OCI-LY7 (cell line): ENCODE data around the gene LRRC8C. TPM values are rescaled to one million over a fixed set of nuclear protein-coding genes. Genes with fewer than 3 reads are reported as not detected.

ENCODE experiments used
- BruUV-seq: library from RNA; stranded (reverse); fragments of 400-500 nt; replicated peaks from 2 replicates; lab custom pipeline; 2021; lab: Mats Ljungman, UMichigan
- CTCF ChIA-PET: fragments of 300-600 bp; sonication (Branson Sonifier 250); formaldehyde crosslinking; loops from one replicate; lab custom pipeline; 2022; ENCODE audit warnings: antibody characterized with exemption; ENCODE audit not compliant: unreplicated experiment; lab: Charles Lee
- POLR2A ChIA-PET: fragments of 300-600 bp; sonication (Branson Sonifier 250); formaldehyde crosslinking; loops from one replicate; lab custom pipeline; 2022; ENCODE audit warnings: antibody characterized with exemption; lab: Charles Lee
- DNase-seq: peaks from one replicate; pipeline ENCODE4 v3.0.0-alpha.2; 2015; ENCODE audit warnings: low spot score
- H2AFZ ChIP-seq: fragments of 200-600 bp; sonication (generic), shearing (Covaris generic); 2 replicates; pipeline ENCODE4 v1.6.1; 2014; ENCODE audit warnings: mild to moderate bottlenecking, antibody characterized with exemption, low read length, moderate library complexity
- H3K27ac ChIP-seq: fragments of 200-600 bp; sonication (generic); 2 replicates; pipeline ENCODE4 v1.5.1; 2014; ENCODE audit warnings: mixed run types, low read depth, mild to moderate bottlenecking, moderate library complexity, low read length, inconsistent platforms; ENCODE audit not compliant: poor library complexity, severe bottlenecking
- H3K36me3 ChIP-seq: fragments of 200-600 bp; sonication (generic); 2 replicates; pipeline ENCODE4 v1.6.1; 2014; ENCODE audit warnings: mild to moderate bottlenecking, antibody characterized with exemption, low read length, moderate library complexity, mixed read lengths; ENCODE audit not compliant: insufficient read depth
- H3K4me1 ChIP-seq: fragments of 200-600 bp; sonication (generic); 2 replicates; pipeline ENCODE4 v1.5.1; 2014; ENCODE audit warnings: mild to moderate bottlenecking, low read length; ENCODE audit not compliant: insufficient read depth, poor library complexity, severe bottlenecking
- H3K4me2 ChIP-seq: fragments of 200-600 bp; sonication (generic); 2 replicates; pipeline ENCODE4 v1.6.1; 2014; ENCODE audit warnings: mild to moderate bottlenecking, low read length
- H3K4me3 ChIP-seq: fragments of 200-600 bp; sonication (generic); 2 replicates; pipeline ENCODE4 v1.5.1; 2014; ENCODE audit warnings: mild to moderate bottlenecking, low read depth, low read length; ENCODE audit not compliant: poor library complexity, severe bottlenecking
- H3K79me2 ChIP-seq: fragments of 200-600 bp; sonication (generic); 2 replicates; pipeline ENCODE4 v1.6.1; 2016; ENCODE audit warnings: low read depth, mild to moderate bottlenecking, low read length, moderate library complexity, mixed read lengths; ENCODE audit not compliant: insufficient read depth
- H3K9me2 ChIP-seq: fragments of 200-600 bp; sonication (generic); 2 replicates; pipeline ENCODE4 v1.6.1; 2016; ENCODE audit warnings: mild to moderate bottlenecking, low read length, mixed read lengths; ENCODE audit not compliant: insufficient read depth
- H3K9me3 ChIP-seq: fragments of 200-600 bp; sonication (generic); 2 replicates; pipeline ENCODE4 v1.6.1; 2014; ENCODE audit warnings: mild to moderate bottlenecking, mixed run types, low read length, mixed read lengths
- H4K20me1 ChIP-seq: fragments of 200-600 bp; sonication (generic); 2 replicates; pipeline ENCODE4 v1.6.1; 2014; ENCODE audit warnings: mild to moderate bottlenecking, antibody characterized with exemption, low read length, moderate library complexity, mixed read lengths; ENCODE audit not compliant: insufficient read depth
- EZH2phosphoT487 ChIP-seq: fragments of 200-600 bp; sonication (generic); IDR thresholded peaks from 2 replicates; pipeline ENCODE4 v1.6.1; 2018; ENCODE audit warnings: low read depth, borderline replicate concordance, mild to moderate bottlenecking, mixed run types, antibody characterized with exemption, low read length, moderate library complexity, mixed read lengths
- intact Hi-C: fragments of 100-400 bp; cut with micrococcal nuclease; formaldehyde crosslinking; loops from one replicate; pipeline ENCODE4 v1.10.0; 2022; ENCODE audit not compliant: unreplicated experiment
- total RNA-seq, 2 experiments: library from RNA; depleted of rRNA in 1 of 2; stranded (reverse); fragments of >200 nt in 1 of 2; shearing (Covaris generic) in 1 of 2; gene quantifications; 2 replicates each; pipeline ENCODE4 v1.2.3, GENCODE V29; 2014 to 2022
- TF ChIP-seq, protein P1 (sequence below): fragments of 200-600 bp; sonication (generic); conservative IDR thresholded peaks from 2 replicates; pipeline ENCODE4 v1.5.1; 2014; ENCODE audit warnings: mild to moderate bottlenecking, antibody characterized with exemption, low read length, moderate library complexity, mixed read lengths

The LRRC8C gene
- total RNA-seq, 2 experiments from 2014 or later, result 6.0 to 9.0 TPM

DNA sequence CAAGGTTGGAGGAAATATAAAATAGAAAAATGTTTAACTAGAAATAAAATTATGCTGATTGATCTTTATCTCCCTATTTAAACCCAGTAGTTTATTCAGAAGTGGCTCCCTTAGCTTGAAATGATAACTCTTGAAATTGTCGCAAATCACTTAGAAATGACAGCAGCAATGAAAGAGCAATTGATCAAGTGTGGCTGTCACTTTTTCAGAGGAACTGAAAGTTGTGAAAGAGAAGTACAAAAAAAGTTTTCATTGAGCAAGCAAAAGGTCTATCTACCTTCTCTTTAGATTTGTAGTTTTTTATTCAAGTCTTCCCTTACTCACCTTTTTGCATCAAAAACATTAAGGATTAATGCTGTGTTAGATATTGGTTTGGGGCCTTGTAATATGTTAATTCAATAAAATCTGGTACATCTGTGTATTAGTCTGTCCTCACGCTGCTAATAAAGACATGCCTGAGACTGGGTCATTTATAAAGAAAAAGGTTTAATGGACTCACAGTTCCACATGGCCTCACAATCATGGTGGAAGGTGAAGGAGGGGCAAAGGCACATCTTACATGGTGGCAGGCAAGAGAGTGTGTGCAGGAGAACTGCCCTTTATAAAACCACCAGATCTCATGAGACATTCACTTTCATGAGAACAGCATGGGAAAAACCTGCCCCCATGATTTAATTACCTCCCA is 48.3 kb downstream of the LRRC8C start:
- H3K4me3 ChIP-seq, result no peak overlapping the region
- H3K27ac ChIP-seq, result peak overlapping the region; percentile 51
- H3K4me1 ChIP-seq, result peaks cover 14% of the 10 kb centered on the region
- H4K20me1 ChIP-seq, result no peaks in the 10 kb centered on the region
- CTCF ChIA-PET, result no interaction called here
- TF ChIP-seq, protein P1, sequence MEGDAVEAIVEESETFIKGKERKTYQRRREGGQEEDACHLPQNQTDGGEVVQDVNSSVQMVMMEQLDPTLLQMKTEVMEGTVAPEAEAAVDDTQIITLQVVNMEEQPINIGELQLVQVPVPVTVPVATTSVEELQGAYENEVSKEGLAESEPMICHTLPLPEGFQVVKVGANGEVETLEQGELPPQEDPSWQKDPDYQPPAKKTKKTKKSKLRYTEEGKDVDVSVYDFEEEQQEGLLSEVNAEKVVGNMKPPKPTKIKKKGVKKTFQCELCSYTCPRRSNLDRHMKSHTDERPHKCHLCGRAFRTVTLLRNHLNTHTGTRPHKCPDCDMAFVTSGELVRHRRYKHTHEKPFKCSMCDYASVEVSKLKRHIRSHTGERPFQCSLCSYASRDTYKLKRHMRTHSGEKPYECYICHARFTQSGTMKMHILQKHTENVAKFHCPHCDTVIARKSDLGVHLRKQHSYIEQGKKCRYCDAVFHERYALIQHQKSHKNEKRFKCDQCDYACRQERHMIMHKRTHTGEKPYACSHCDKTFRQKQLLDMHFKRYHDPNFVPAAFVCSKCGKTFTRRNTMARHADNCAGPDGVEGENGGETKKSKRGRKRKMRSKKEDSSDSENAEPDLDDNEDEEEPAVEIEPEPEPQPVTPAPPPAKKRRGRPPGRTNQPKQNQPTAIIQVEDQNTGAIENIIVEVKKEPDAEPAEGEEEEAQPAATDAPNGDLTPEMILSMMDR, result no peak
- TF ChIP-seq EZH2phosphoT487, result no peak
- no TSS peak for BruUV-seq
- peaks cover 7% of the 10 kb centered on the region; the same call in 1 of the 2 replicates for H3K36me3 ChIP-seq
- no peaks in the 10 kb centered on the region for H3K9me2 ChIP-seq
- DNase-seq, result peak; percentile 54
- intact Hi-C loops, result no loop called here
- H2AFZ ChIP-seq, result no peak overlapping the region
- no peaks in the 10 kb centered on the region; the same call in 1 of the 2 replicates for H3K79me2 ChIP-seq
- H3K9me3 ChIP-seq, result peaks cover 16% of the 10 kb centered on the region
- H3K4me2 ChIP-seq, result peak overlapping the region; percentile 24; the same call in 1 of the 2 replicates
- POLR2A ChIA-PET, result no interaction called here

DNA sequence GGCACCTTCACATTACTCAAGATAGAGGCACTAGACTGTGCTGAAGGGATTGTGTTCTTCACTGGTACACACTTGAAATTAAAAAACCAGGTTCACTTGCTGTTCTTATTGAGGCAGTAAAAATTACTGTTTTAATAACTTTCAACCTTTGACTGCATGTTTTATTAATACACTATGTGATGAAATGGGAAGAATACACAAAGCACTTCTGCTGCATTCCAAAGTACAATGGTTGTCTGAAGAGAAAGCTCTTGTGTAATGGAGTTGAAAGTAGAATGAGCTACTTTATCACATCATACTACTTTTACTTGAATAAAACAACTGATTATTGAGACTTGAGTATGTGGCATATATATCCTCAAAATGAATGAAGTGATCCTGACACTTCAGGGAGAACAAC is 49.7 kb downstream of the LRRC8C start:
- Histone ChIP-seq H2AFZ (no peak overlapping the region), H3K9me2 (no peaks in the 10 kb centered on the region), H3K4me1 (peaks cover 14% of the 10 kb centered on the region), H3K4me3 (no peak overlapping the region), H4K20me1 (no peaks in the 10 kb centered on the region), H3K9me3 (peaks cover 16% of the 10 kb centered on the region), H3K4me2 (no peak overlapping the region), H3K36me3 (peaks cover 19% of the 10 kb centered on the region), H3K79me2 (no peaks in the 10 kb centered on the region), H3K27ac (no peak overlapping the region)
- intact Hi-C loops, result no loop called here
- ChIA-PET CTCF (no interaction called here), POLR2A (interaction anchor here (0.6 kb wide), 1 partner anchor 8 kb away, joined by 3 read pairs; no protein-coding TSS in a partner anchor)
- no peak for DNase-seq
- no TSS peak for BruUV-seq
- TF ChIP-seq EZH2phosphoT487, result no peak
- TF ChIP-seq, protein P1, result no peak

DNA sequence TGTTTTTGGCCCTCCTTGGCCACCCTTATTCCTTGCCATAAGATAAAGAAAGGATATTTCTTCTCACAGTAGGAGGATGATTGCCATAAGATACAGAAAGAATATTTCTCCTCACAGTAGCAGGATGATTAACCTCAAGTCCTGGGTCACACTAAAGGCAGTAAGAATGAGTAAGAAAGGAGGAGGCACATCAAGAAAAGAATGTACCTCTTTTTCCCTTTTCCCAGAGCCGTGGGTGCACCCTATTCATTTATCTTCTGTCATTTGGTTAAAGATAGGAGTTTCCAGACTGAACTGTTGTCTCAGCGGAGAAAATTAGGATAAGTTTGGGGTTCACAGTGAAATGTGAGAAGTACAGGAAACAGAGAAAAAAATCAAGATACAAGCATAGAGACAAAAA is 52.5 kb downstream of the LRRC8C start:
- peaks cover 35% of the 10 kb centered on the region for H3K36me3 ChIP-seq
- H3K4me3 ChIP-seq, result no peak overlapping the region
- TF ChIP-seq, protein P1, result no peak
- no peak for TF ChIP-seq EZH2phosphoT487
- H3K79me2 ChIP-seq, result no peaks in the 10 kb centered on the region
- peaks cover 13% of the 10 kb centered on the region for H3K4me1 ChIP-seq
- no peak for DNase-seq
- no peak overlapping the region for H3K27ac ChIP-seq
- CTCF ChIA-PET, result no interaction called here
- BruUV-seq, result no TSS peak
- POLR2A ChIA-PET, result interaction anchor here (0.7 kb wide), 1 partner anchor 36 kb away, joined by 3 read pairs; no protein-coding TSS in a partner anchor
- peaks cover 16% of the 10 kb centered on the region for H3K9me3 ChIP-seq
- H2AFZ ChIP-seq, result no peak overlapping the region
- H3K4me2 ChIP-seq, result no peak overlapping the region
- intact Hi-C loops, result no loop called here
- H4K20me1 ChIP-seq, result no peaks in the 10 kb centered on the region
- no peaks in the 10 kb centered on the region for H3K9me2 ChIP-seq
